GM12874 (cell line): ENCODE results near the gene PCBD1.

Experiments
- TF ChIP-seq, protein P1 (sequence below): IDR thresholded peaks from 2 replicates; pipeline ENCODE4 v1.5.1; 2011; ENCODE audit warnings: low read depth, mild to moderate bottlenecking, control low read depth, low read length, moderate library complexity; ENCODE audit not compliant: insufficient read depth

Gene PCBD1

DNA sequence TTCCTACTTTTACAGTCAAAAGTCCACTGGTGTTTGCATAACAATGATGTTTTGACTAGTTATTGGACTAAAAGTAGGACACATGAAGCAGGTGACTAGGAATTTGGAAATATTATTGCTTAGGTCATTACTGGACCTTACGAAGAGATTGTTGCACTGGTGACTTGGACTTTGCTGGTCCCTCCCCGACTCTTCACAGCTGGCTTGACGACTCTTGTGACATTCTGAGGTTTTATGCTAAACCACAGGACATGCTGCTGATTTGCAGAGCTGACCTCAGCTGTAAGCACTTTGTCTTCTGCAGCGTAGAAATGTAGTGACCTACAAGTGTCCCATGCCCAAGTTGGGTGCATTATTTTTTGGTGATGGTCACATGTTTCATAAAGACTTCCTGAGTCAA lies 21.9 kb downstream of the PCBD1 start:
- TF ChIP-seq, protein P1, sequence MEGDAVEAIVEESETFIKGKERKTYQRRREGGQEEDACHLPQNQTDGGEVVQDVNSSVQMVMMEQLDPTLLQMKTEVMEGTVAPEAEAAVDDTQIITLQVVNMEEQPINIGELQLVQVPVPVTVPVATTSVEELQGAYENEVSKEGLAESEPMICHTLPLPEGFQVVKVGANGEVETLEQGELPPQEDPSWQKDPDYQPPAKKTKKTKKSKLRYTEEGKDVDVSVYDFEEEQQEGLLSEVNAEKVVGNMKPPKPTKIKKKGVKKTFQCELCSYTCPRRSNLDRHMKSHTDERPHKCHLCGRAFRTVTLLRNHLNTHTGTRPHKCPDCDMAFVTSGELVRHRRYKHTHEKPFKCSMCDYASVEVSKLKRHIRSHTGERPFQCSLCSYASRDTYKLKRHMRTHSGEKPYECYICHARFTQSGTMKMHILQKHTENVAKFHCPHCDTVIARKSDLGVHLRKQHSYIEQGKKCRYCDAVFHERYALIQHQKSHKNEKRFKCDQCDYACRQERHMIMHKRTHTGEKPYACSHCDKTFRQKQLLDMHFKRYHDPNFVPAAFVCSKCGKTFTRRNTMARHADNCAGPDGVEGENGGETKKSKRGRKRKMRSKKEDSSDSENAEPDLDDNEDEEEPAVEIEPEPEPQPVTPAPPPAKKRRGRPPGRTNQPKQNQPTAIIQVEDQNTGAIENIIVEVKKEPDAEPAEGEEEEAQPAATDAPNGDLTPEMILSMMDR: no peak

- TF ChIP-seq, protein P1: no peak
Observed at GRCh38 chr10:70864935-70865334, 23.4 kb downstream of the PCBD1 start.

DNA sequence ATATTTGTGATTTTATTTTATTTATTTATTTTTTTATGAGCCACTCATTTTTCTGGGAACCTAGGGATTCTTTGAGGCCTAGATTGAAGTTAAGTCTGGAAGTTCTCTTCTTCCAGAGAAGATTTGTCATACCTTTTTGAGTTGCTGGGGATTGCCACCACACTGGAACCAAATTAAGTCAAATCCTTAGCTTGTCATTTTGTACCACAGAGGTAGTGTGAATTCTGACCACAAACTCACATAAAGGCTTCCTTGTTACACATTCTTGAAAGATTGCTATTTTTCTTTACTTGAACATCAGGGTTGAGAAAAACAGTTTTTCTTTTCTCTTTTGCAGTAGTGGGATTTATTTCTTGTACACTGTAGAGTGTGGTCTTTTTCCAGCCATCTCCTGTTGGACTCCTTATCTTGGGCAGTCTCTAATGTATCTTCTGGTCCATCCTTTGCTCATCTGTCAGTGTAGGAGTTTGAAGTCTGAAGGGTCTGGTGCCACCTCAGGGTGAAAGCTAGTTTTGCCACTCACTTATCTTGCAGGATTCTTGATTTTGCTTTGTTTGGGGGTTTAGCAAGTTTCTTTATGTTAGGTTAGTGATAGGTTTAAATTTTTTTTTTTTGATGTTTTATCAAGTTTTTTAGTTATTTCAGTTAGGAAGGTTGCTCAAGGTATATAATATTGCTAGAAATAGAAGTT lies 24.8 kb downstream of the PCBD1 start:
- TF ChIP-seq, protein P1: no peak

DNA sequence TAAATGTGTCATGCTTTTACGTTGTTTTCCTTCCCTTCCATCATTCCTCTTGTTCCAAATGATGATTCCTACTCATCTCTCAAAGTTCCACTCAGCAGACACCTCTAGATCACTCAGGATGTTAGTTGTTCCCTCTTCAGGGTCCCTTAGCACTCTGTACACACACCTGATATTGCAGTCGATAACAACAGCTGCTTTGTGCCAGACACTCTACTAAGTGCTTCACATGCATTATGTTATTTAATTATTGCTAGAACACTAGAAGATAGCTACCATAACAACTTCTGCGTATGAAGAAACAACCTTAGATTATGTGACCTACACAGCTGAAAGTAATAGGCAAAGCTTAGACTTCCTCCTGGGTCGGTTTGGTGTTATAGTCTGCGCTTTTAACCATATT lies 29.6 kb downstream of the PCBD1 start:
- TF ChIP-seq, protein P1: no peak

GRCh38 chr10:70856454-70856853 lies 31.9 kb downstream of the PCBD1 start:
- TF ChIP-seq, protein P1: no peak

DNA sequence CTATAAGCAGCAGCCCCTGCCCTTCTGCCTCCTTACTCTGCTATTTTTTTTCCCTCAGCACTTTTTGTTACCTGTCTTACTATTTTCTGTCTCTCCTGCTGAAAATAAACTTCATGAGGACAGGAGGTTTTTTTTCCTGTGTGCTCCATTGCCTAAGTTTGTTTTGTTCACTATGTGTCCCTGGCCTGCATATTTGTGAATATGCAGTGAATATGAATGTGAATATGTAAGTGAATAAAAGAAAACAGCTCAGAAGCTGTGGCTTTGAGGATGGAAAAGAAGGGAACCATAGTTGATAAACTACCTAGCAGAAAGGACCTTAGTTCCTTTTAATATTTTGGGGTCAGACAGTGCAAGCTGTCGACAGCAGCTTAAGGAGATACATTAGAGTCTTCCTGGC lies 34.9 kb downstream of the PCBD1 start:
- TF ChIP-seq, protein P1: no peak

DNA sequence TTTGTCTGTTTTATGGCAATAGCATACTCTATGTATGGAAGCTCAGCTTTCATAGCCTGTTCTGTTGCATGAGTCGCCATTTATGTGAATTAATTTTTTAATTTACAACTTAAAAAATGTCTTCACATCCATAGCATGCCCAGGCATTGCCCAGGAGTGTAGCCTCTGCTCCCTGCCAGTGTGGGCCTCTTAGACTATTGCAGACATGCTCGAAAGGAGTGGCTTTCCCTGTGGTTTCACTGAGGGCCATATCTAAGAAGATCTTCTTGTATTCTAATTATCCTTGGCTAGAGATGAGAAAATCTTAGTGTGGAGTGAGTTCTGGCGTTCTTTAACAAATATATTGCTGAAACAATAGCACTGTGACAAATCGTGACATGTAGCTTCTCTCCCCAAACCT lies 35.3 kb downstream of the PCBD1 start:
- TF ChIP-seq, protein P1: no peak
